ENCODE data around the gene VAX1. TPM values are rescaled to one million over a fixed set of nuclear protein-coding genes. Genes with fewer than 3 reads are reported as not detected.

VAX1 gene
- total RNA-seq, 1 donor from 2014 or later: 4.0 TPM

DNA sequence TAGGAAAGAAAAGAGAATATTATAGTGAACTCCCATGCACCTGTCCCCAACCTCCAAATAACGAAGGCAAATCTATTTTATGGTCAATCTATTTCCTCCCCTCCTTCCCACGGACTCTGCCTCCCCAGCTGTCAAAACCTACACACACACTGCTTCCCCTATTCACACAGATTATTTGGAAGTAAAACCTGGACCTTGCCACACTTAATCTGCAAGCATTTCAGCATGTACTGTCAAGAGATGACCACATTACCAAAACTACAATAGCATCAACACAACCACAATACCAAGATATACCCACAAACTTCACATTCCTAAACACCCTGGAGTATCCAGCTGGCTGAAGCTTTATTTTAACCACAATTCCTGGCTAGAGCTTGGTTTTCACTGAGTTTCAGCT is 31.4 kb upstream of the VAX1 start:
- Mint-ChIP-seq H3K27me3 (ENCODE audit: unreplicated experiment) (peaks cover 82% of the 10 kb centered on the region), H3K4me3 (ENCODE audit: unreplicated experiment) (no peak overlapping the region), H3K27ac (ENCODE audit: unreplicated experiment) (no peak overlapping the region), H3K9me3 (ENCODE audit: unreplicated experiment) (no peaks in the 10 kb centered on the region), H3K36me3 (ENCODE audit: unreplicated experiment) (no peaks in the 10 kb centered on the region), H3K4me1 (ENCODE audit: unreplicated experiment) (peaks cover 17% of the 10 kb centered on the region)
- TF ChIP-seq, protein P1, sequence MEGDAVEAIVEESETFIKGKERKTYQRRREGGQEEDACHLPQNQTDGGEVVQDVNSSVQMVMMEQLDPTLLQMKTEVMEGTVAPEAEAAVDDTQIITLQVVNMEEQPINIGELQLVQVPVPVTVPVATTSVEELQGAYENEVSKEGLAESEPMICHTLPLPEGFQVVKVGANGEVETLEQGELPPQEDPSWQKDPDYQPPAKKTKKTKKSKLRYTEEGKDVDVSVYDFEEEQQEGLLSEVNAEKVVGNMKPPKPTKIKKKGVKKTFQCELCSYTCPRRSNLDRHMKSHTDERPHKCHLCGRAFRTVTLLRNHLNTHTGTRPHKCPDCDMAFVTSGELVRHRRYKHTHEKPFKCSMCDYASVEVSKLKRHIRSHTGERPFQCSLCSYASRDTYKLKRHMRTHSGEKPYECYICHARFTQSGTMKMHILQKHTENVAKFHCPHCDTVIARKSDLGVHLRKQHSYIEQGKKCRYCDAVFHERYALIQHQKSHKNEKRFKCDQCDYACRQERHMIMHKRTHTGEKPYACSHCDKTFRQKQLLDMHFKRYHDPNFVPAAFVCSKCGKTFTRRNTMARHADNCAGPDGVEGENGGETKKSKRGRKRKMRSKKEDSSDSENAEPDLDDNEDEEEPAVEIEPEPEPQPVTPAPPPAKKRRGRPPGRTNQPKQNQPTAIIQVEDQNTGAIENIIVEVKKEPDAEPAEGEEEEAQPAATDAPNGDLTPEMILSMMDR (IDR thresholded peaks at IDR 0.05): no peak
- DNase-seq (ENCODE audit: extremely low spot score, unreplicated experiment): no peak

DNA sequence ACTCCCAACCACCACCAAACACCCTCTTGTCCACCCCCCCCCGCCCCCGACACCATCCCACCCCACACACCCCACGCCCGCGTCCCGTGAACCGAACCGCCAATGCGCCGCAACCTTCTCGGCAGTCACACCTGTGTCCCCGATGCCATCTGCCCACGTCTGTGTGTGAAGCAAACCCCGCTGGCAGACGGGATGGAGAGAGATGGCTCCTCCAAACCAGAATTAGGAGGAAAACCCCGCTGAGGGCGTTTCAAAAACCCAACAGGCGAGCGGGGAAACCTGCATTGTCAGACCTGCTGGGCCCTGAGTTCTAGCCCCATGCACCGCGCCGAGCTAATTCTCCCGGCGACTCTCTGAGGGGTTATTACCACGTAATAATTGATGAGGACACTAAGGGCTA is 30.7 kb upstream of the VAX1 start:
- peaks cover 87% of the 10 kb centered on the region for H3K27me3 Mint-ChIP-seq (ENCODE audit: unreplicated experiment)
- H3K4me3 Mint-ChIP-seq (ENCODE audit: unreplicated experiment): no peak overlapping the region
- no peak overlapping the region for H3K27ac Mint-ChIP-seq (ENCODE audit: unreplicated experiment)
- no peak for DNase-seq (ENCODE audit: extremely low spot score, unreplicated experiment)
- TF ChIP-seq, protein P1 (IDR thresholded peaks at IDR 0.05): no peak
- H3K9me3 Mint-ChIP-seq (ENCODE audit: unreplicated experiment): no peaks in the 10 kb centered on the region
- no peaks in the 10 kb centered on the region for H3K36me3 Mint-ChIP-seq (ENCODE audit: unreplicated experiment)
- H3K4me1 Mint-ChIP-seq (ENCODE audit: unreplicated experiment): peaks cover 21% of the 10 kb centered on the region

DNA sequence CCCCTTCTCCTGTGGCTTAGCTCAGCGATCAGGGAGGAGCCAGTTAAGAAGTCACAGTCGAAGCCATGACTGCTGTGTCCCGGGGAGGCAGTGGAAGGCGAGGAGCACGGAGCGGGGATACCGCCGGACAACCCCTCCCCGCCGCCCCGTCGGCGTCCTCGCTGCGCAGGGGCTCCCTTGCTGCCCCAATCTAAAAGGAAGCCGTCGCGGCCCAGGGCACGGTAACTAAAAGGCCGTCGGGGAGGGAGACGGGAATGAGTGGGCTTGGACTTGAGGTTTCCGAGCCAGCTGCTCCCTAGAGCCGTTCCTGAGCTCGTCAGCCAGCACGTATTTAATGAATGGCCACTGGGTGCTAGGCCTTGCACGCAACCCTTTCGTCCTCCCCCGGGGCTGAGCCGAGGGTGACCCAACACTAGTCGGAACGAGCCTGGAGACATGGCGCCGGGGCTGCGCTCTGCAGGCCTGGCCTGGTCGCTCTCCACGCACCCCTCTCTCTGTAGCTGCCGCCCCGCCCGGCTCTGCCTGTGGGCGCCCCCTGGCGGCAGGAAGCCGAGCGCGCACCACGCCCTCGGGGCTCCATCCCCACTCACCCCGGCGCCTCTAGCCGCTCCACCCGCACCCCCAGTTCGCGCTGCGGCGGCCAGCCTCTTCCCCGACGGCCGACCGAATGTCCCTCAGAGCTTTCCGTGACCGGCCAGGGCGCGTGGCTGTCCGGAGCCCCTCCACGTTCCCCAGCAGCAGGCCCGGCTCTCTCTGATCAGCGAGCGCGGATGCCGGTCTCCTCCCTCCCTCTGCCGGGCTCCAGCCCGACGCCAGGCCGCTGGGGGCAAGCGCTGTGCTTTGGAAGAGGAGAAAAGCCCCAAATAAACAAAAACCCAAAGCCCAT is 30.0 kb upstream of the VAX1 start:
- peaks cover 23% of the 10 kb centered on the region for H3K4me1 Mint-ChIP-seq (ENCODE audit: unreplicated experiment)
- no peaks in the 10 kb centered on the region for H3K9me3 Mint-ChIP-seq (ENCODE audit: unreplicated experiment)
- TF ChIP-seq, protein P1 (IDR thresholded peaks at IDR 0.05): peak; percentile 96
- H3K27ac Mint-ChIP-seq (ENCODE audit: unreplicated experiment): no peak overlapping the region
- peak overlapping the region; percentile 55 for H3K4me3 Mint-ChIP-seq (ENCODE audit: unreplicated experiment)
- H3K36me3 Mint-ChIP-seq (ENCODE audit: unreplicated experiment): no peaks in the 10 kb centered on the region
- H3K27me3 Mint-ChIP-seq (ENCODE audit: unreplicated experiment): peaks cover 83% of the 10 kb centered on the region
- no peak for DNase-seq (ENCODE audit: extremely low spot score, unreplicated experiment)

DNA sequence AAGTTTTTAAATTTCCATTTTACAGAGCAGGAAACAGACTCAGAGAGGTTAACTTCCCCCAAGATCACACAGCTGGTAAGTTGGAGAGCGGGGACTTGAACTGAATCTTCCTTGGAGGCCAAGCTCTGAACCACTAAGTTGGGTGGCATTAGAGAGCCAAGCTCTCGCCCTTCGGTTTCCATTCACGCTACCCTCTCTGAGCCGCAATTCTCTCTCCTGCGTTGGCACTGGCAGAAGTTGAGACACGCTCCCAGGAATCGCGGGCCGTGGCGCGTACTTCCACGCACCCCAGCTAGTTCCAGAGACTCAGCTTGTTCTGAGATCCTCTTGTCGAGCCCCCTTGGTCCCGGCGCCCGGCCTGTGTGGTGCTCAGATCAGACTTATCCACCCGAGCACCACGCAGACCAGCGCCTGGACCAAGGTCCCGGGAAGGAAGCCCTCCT is 29.3 kb upstream of the VAX1 start:
- no peak overlapping the region for H3K4me3 Mint-ChIP-seq (ENCODE audit: unreplicated experiment)
- H3K36me3 Mint-ChIP-seq (ENCODE audit: unreplicated experiment): no peaks in the 10 kb centered on the region
- peaks cover 27% of the 10 kb centered on the region for H3K4me1 Mint-ChIP-seq (ENCODE audit: unreplicated experiment)
- no peaks in the 10 kb centered on the region for H3K9me3 Mint-ChIP-seq (ENCODE audit: unreplicated experiment)
- peaks cover 82% of the 10 kb centered on the region for H3K27me3 Mint-ChIP-seq (ENCODE audit: unreplicated experiment)
- H3K27ac Mint-ChIP-seq (ENCODE audit: unreplicated experiment): no peak overlapping the region
- TF ChIP-seq, protein P1 (IDR thresholded peaks at IDR 0.05): no peak
- DNase-seq (ENCODE audit: extremely low spot score, unreplicated experiment): no peak
